GM19238 (cell line): ENCODE results near the gene DPYD.

Source experiments
- DNase-seq: peaks from one replicate; pipeline ENCODE4 v3.0.0; 2011; ENCODE audit warnings: low spot score; ENCODE audit not compliant: insufficient read length

DPYD gene

GRCh38 chr1:97451944-97452343 is 468.9 kb downstream of the DPYD start:
- no peak for DNase-seq

- no peak for DNase-seq
These were observed 469.6 kb downstream of the DPYD start for GRCh38 chr1:97451046-97451826.

GRCh38 chr1:97441966-97442365 is 478.9 kb downstream of the DPYD start:
- DNase-seq, result no peak

GRCh38 chr1:97433824-97434177 is 487.0 kb downstream of the DPYD start:
- DNase-seq, result no peak

- no peak for DNase-seq
These were observed 487.6 kb downstream of the DPYD start for GRCh38 chr1:97433094-97433823.

- DNase-seq, result no peak
These were observed 493.5 kb downstream of the DPYD start for GRCh38 chr1:97427371-97427770.

GRCh38 chr1:97424209-97424608 is 496.6 kb downstream of the DPYD start:
- no peak for DNase-seq

GRCh38 chr1:97423403-97423802 is 497.4 kb downstream of the DPYD start:
- no peak for DNase-seq

GRCh38 chr1:97417661-97418060 is 503.2 kb downstream of the DPYD start:
- no peak for DNase-seq

GRCh38 chr1:97414682-97415312 is 506.0 kb downstream of the DPYD start:
- no peak for DNase-seq

GRCh38 chr1:97412737-97413136 is 508.1 kb downstream of the DPYD start:
- no peak for DNase-seq

- no peak for DNase-seq
These were observed 508.7 kb downstream of the DPYD start for GRCh38 chr1:97412166-97412565.

- DNase-seq, result no peak
These were observed 524.4 kb downstream of the DPYD start for GRCh38 chr1:97396463-97396862.

GRCh38 chr1:97392701-97393100 is 528.1 kb downstream of the DPYD start:
- no peak for DNase-seq

GRCh38 chr1:97385536-97386277 is 535.1 kb downstream of the DPYD start:
- DNase-seq, result no peak

- DNase-seq, result no peak
These were observed 536.4 kb downstream of the DPYD start for GRCh38 chr1:97384294-97384968.

GRCh38 chr1:97383797-97384196 is 537.0 kb downstream of the DPYD start:
- no peak for DNase-seq

GRCh38 chr1:97382206-97382605 is 538.6 kb downstream of the DPYD start:
- DNase-seq, result no peak

GRCh38 chr1:97379387-97380075 is 541.3 kb downstream of the DPYD start:
- DNase-seq, result no peak

- no peak for DNase-seq
These were observed 542.2 kb downstream of the DPYD start for GRCh38 chr1:97378596-97378995.
